GM12874 (cell line): ENCODE data around the gene STIMATE.

Experiments used
- CTCF ChIP-seq: IDR thresholded peaks from 2 replicates; pipeline ENCODE4 v1.5.1; 2011; ENCODE audit warnings: low read depth, mild to moderate bottlenecking, control low read depth, low read length, moderate library complexity; ENCODE audit not compliant: insufficient read depth

STIMATE gene

GRCh38 chr3:52925405-52926313 lies 28.3 kb upstream of the STIMATE start:
- TF ChIP-seq CTCF, result no peak

GRCh38 chr3:52923963-52924362 lies 26.6 kb upstream of the STIMATE start:
- no peak for TF ChIP-seq CTCF

- no peak for TF ChIP-seq CTCF
These were observed 23.5 kb upstream of the STIMATE start for GRCh38 chr3:52920841-52921240.

- no peak for TF ChIP-seq CTCF
These were observed 19.7 kb upstream of the STIMATE start for GRCh38 chr3:52917044-52917443.

GRCh38 chr3:52915294-52915693 lies 17.9 kb upstream of the STIMATE start:
- no peak for TF ChIP-seq CTCF

GRCh38 chr3:52912885-52913731 lies 15.8 kb upstream of the STIMATE start:
- no peak for TF ChIP-seq CTCF

GRCh38 chr3:52910823-52911222 lies 13.5 kb upstream of the STIMATE start:
- TF ChIP-seq CTCF, result no peak
